NOMO-1 treated with dmso at 0.1 percent for 144 hours (cell line): Measurements from ENCODE around the gene PLXDC1.

Experiments
- DNase-seq: peaks from one replicate; lab custom pipeline; 2025; ENCODE audit not compliant: unreplicated experiment; lab: John Stamatoyannopoulos, UW

PLXDC1 gene

GRCh38 chr17:39158623-39159022 lies 7.2 kb upstream of the PLXDC1 start:
- DNase-seq, result no peak

GRCh38 chr17:39156491-39156890 lies 5.1 kb upstream of the PLXDC1 start:
- no peak for DNase-seq

GRCh38 chr17:39155654-39156053 lies 4.2 kb upstream of the PLXDC1 start:
- DNase-seq, result no peak

GRCh38 chr17:39153599-39154051 lies 2.2 kb upstream of the PLXDC1 start:
- DNase-seq, result peak; percentile 56

GRCh38 chr17:39151943-39152818 lies 744 bp upstream of the PLXDC1 start:
- no peak for DNase-seq

GRCh38 chr17:39150795-39151149 lies 665 bp downstream of the PLXDC1 start:
- no peak for DNase-seq

- no peak for DNase-seq
These were observed 1.3 kb downstream of the PLXDC1 start for GRCh38 chr17:39150104-39150634.

- peak; percentile 55 for DNase-seq
These were observed 3.9 kb downstream of the PLXDC1 start for GRCh38 chr17:39147221-39148185.

GRCh38 chr17:39146273-39146672 lies 5.2 kb downstream of the PLXDC1 start:
- DNase-seq, result no peak

- no peak for DNase-seq
These were observed 6.3 kb downstream of the PLXDC1 start for GRCh38 chr17:39145143-39145542.

- DNase-seq, result no peak
These were observed 7.0 kb downstream of the PLXDC1 start for GRCh38 chr17:39144416-39144840.

- DNase-seq, result no peak
These were observed 7.8 kb downstream of the PLXDC1 start for GRCh38 chr17:39143552-39144093.

- DNase-seq, result no peak
These were observed 9.3 kb downstream of the PLXDC1 start for GRCh38 chr17:39141915-39142664.

GRCh38 chr17:39141294-39141693 lies 10.1 kb downstream of the PLXDC1 start:
- DNase-seq, result no peak

GRCh38 chr17:39139561-39139960 lies 11.9 kb downstream of the PLXDC1 start:
- no peak for DNase-seq

GRCh38 chr17:39139161-39139511 lies 12.3 kb downstream of the PLXDC1 start:
- no peak for DNase-seq

GRCh38 chr17:39138431-39139160 lies 12.8 kb downstream of the PLXDC1 start:
- DNase-seq, result no peak

- DNase-seq, result no peak
These were observed 16.6 kb downstream of the PLXDC1 start for GRCh38 chr17:39134878-39135277.

GRCh38 chr17:39132192-39132610 lies 19.2 kb downstream of the PLXDC1 start:
- DNase-seq, result no peak

- DNase-seq, result no peak
These were observed 19.8 kb downstream of the PLXDC1 start for GRCh38 chr17:39131616-39132015.
